ENCODE results near the gene RMI2. TPM values are rescaled to one million over a fixed set of nuclear protein-coding genes. Genes with fewer than 3 reads are reported as not detected.

Gene RMI2
- total and polyA plus RNA-seq, 9 of the 15 experiments (the other 6 are each of a cell fraction or from before 2014, with no cell fraction given), result 8.0 to 43.4 (median 32.5) TPM

DNA sequence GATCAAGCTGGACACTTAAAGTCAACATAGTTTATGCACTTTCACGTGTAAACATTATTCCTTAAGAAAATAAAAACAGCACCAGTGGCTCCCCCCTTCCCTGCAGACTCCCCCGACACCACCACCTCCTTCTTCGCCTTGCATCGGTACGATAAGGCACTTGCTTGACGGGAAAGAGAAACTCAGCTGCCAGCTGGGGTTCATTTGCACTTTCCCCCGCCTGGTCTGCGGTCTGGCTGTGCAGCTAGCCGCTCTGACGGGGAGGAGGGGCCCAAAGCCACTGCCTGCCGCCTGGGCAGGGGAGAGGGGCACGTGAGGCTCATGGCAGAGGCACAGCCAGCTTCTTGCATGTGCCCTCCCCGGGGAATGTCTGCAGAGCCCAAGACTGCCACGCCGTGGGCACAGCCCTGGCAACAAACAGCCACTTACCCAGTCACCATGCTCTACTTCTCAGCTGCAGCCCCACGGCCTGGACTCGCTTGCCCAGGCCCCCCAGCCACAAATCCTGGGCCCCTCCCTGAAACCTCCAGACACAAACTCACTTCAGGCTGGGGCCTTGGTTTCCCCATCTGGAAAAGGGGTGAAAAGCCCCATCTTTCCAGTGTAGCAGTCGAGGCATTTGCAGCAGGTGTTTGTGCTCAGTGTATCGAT is 47.6 kb upstream of the RMI2 start (continued):
- TF ChIP-seq RNF2 (IDR thresholded peaks at IDR 0.05) (peak; percentile 77; the same call in 1 of the 2 replicates), CHD4 (IDR thresholded peaks at IDR 0.05; ENCODE audit: insufficient read depth, insufficient replicate concordance, low read depth, low read length, poor library complexity, severe bottlenecking) (no peak), FOXJ2 (tag; IDR thresholded peaks at IDR 0.05) (no peak), BACH1 (tag; IDR thresholded peaks at IDR 0.05) (no peak), NFE2L1 (tag; IDR thresholded peaks at IDR 0.05; ENCODE audit: borderline replicate concordance, low read depth) (no peak), GATAD2B (IDR thresholded peaks at IDR 0.05; ENCODE audit: borderline replicate concordance) (no peak), HIVEP1 (CRISPR knock-in tag; IDR thresholded peaks at IDR 0.05) (no peak), SIX5 (IDR thresholded peaks at IDR 0.05; ENCODE audit: borderline replicate concordance in 1 of 2, insufficient read depth in 1 of 2, low read depth in 1 of 2, low read length in 2 of 2) (no peak), GABPA (tag; conservative IDR thresholded peaks at IDR 0.05; ENCODE audit: low read depth) (no peak), KDM5B (IDR thresholded peaks at IDR 0.05; ENCODE audit: insufficient replicate concordance, low read depth, low read length) (no peak), HOXB6 (CRISPR knock-in tag; IDR thresholded peaks at IDR 0.05; ENCODE audit: borderline replicate concordance) (no peak), MTA3 (IDR thresholded peaks at IDR 0.05; ENCODE audit: borderline replicate concordance) (0 out of 2 replicates have a peak, but pooled peaks have one; percentile 25), FOXK1 (CRISPR knock-in tag; IDR thresholded peaks at IDR 0.05; ENCODE audit: borderline replicate concordance) (no peak), U2AF2 (optimal IDR thresholded peaks at IDR 0.05; ENCODE audit: low read depth, low read length) (no peak), ZZZ3 (IDR thresholded peaks at IDR 0.05) (no peak), ZNF586 (CRISPR knock-in tag; conservative IDR thresholded peaks at IDR 0.05) (no peak), U2AF1 (optimal IDR thresholded peaks at IDR 0.05; ENCODE audit: low read depth, low read length) (no peak)
- TF ChIP-seq, protein P1, sequence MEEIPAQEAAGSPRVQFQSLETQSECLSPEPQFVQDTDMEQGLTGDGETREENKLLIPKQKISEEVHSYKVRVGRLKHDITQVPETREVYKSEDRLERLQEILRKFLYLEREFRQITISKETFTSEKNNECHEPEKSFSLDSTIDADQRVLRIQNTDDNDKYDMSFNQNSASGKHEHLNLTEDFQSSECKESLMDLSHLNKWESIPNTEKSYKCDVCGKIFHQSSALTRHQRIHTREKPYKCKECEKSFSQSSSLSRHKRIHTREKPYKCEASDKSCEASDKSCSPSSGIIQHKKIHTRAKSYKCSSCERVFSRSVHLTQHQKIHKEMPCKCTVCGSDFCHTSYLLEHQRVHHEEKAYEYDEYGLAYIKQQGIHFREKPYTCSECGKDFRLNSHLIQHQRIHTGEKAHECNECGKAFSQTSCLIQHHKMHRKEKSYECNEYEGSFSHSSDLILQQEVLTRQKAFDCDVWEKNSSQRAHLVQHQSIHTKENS (CRISPR knock-in tag; IDR thresholded peaks at IDR 0.05), result no peak
- TF ChIP-seq, protein P2, sequence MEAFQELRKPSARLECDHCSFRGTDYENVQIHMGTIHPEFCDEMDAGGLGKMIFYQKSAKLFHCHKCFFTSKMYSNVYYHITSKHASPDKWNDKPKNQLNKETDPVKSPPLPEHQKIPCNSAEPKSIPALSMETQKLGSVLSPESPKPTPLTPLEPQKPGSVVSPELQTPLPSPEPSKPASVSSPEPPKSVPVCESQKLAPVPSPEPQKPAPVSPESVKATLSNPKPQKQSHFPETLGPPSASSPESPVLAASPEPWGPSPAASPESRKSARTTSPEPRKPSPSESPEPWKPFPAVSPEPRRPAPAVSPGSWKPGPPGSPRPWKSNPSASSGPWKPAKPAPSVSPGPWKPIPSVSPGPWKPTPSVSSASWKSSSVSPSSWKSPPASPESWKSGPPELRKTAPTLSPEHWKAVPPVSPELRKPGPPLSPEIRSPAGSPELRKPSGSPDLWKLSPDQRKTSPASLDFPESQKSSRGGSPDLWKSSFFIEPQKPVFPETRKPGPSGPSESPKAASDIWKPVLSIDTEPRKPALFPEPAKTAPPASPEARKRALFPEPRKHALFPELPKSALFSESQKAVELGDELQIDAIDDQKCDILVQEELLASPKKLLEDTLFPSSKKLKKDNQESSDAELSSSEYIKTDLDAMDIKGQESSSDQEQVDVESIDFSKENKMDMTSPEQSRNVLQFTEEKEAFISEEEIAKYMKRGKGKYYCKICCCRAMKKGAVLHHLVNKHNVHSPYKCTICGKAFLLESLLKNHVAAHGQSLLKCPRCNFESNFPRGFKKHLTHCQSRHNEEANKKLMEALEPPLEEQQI (IDR thresholded peaks at IDR 0.05), result no peak
- TF ChIP-seq, protein P3, sequence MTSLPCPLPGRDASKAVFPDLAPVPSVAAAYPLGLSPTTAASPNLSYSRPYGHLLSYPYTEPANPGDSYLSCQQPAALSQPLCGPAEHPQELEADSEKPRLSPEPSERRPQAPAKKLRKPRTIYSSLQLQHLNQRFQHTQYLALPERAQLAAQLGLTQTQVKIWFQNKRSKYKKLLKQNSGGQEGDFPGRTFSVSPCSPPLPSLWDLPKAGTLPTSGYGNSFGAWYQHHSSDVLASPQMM (CRISPR knock-in tag; IDR thresholded peaks at IDR 0.05), result no peak
- TF ChIP-seq, protein P4, sequence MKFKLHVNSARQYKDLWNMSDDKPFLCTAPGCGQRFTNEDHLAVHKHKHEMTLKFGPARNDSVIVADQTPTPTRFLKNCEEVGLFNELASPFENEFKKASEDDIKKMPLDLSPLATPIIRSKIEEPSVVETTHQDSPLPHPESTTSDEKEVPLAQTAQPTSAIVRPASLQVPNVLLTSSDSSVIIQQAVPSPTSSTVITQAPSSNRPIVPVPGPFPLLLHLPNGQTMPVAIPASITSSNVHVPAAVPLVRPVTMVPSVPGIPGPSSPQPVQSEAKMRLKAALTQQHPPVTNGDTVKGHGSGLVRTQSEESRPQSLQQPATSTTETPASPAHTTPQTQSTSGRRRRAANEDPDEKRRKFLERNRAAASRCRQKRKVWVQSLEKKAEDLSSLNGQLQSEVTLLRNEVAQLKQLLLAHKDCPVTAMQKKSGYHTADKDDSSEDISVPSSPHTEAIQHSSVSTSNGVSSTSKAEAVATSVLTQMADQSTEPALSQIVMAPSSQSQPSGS (CRISPR knock-in tag; IDR thresholded peaks at IDR 0.05), result no peak
